ENCODE measurements around the gene VCL.

Gene VCL

GRCh38 chr10:74067373-74068352 lies 69.7 kb downstream of the VCL start:
- Histone ChIP-seq H3K4ac (ENCODE audit: low read depth, low read length) (no peak overlapping the region), H3K4me3 (ENCODE audit: low read length) (no peak overlapping the region), H2AK5ac (ENCODE audit: low read length) (no peak overlapping the region), H2BK15ac (replicated peaks; ENCODE audit: low read depth) (no peak overlapping the region), H2BK120ac (ENCODE audit: low read depth, low read length) (no peak overlapping the region), H3K9ac (ENCODE audit: low read length) (no peak overlapping the region), H4K5ac (ENCODE audit: low read length) (no peak overlapping the region), H2BK5ac (ENCODE audit: low read length) (no peak overlapping the region), H4K8ac (ENCODE audit: low read depth, low read length) (no peak overlapping the region), H3K27me3 (ENCODE audit: insufficient read depth, low read length, poor library complexity) (no peaks in the 10 kb centered on the region), H3K79me2 (ENCODE audit: control insufficient read depth, insufficient read depth, low read length) (peaks cover 18% of the 10 kb centered on the region), H3K36me3 (ENCODE audit: control insufficient read depth, insufficient read depth, low read length) (peaks cover 2% of the 10 kb centered on the region), H3K23ac (ENCODE audit: low read length) (no peak overlapping the region), H3K79me1 (ENCODE audit: low read length) (peaks cover 13% of the 10 kb centered on the region), H3K4me2 (ENCODE audit: low read length) (no peak overlapping the region), H3K27ac (ENCODE audit: low read depth, low read length) (no peak overlapping the region), H3K4me1 (ENCODE audit: control insufficient read depth, low read depth, low read length) (peaks cover 5% of the 10 kb centered on the region), H3K18ac (ENCODE audit: low read length) (no peak overlapping the region), H3K56ac (ENCODE audit: low read length) (no peak overlapping the region)
- no CpG with 5 or more reads among the region's 4 CpGs for WGBS (ENCODE audit: extremely low coverage, insufficient coverage, low lambda C conversion rate)
- DNase-seq = no peak

GRCh38 chr10:74071157-74071556 lies 73.2 kb downstream of the VCL start:
- no peak overlapping the region for H3K4ac ChIP-seq (ENCODE audit: low read depth, low read length)
- H3K56ac ChIP-seq (ENCODE audit: low read length) = no peak overlapping the region
- H3K4me3 ChIP-seq (ENCODE audit: low read length) = no peak overlapping the region
- H3K36me3 ChIP-seq (ENCODE audit: control insufficient read depth, insufficient read depth, low read length) = peaks cover 3% of the 10 kb centered on the region
- H3K4me2 ChIP-seq (ENCODE audit: low read length) = no peak overlapping the region
- H3K79me2 ChIP-seq (ENCODE audit: control insufficient read depth, insufficient read depth, low read length) = peaks cover 12% of the 10 kb centered on the region
- DNase-seq = peak; percentile 79
- no peak overlapping the region for H4K8ac ChIP-seq (ENCODE audit: low read depth, low read length)
- H3K18ac ChIP-seq (ENCODE audit: low read length) = no peak overlapping the region
- no peak overlapping the region for H3K23ac ChIP-seq (ENCODE audit: low read length)
- H2BK120ac ChIP-seq (ENCODE audit: low read depth, low read length) = no peak overlapping the region
- no peak overlapping the region for H2BK5ac ChIP-seq (ENCODE audit: low read length)
- no peak overlapping the region for H3K27ac ChIP-seq (ENCODE audit: low read depth, low read length)
- no peak overlapping the region for H3K9ac ChIP-seq (ENCODE audit: low read length)
- H3K27me3 ChIP-seq (ENCODE audit: insufficient read depth, low read length, poor library complexity) = no peaks in the 10 kb centered on the region
- H2AK5ac ChIP-seq (ENCODE audit: low read length) = no peak overlapping the region
- peaks cover 8% of the 10 kb centered on the region for H3K79me1 ChIP-seq (ENCODE audit: low read length)
- H2BK15ac ChIP-seq (replicated peaks; ENCODE audit: low read depth) = no peak overlapping the region
- no peak overlapping the region for H4K5ac ChIP-seq (ENCODE audit: low read length)
- peaks cover 5% of the 10 kb centered on the region for H3K4me1 ChIP-seq (ENCODE audit: control insufficient read depth, low read depth, low read length)

- H2BK15ac ChIP-seq (replicated peaks; ENCODE audit: low read depth) = no peak overlapping the region
- H3K56ac ChIP-seq (ENCODE audit: low read length) = no peak overlapping the region
- H3K4ac ChIP-seq (ENCODE audit: low read depth, low read length) = no peak overlapping the region
- H2BK120ac ChIP-seq (ENCODE audit: low read depth, low read length) = no peak overlapping the region
- H2BK5ac ChIP-seq (ENCODE audit: low read length) = no peak overlapping the region
- no peaks in the 10 kb centered on the region for H3K27me3 ChIP-seq (ENCODE audit: insufficient read depth, low read length, poor library complexity)
- WGBS (ENCODE audit: extremely low coverage, insufficient coverage, low lambda C conversion rate) = no CpG with 5 or more reads among the region's 6 CpGs
- H3K4me1 ChIP-seq (ENCODE audit: control insufficient read depth, low read depth, low read length) = peaks cover 5% of the 10 kb centered on the region
- H4K8ac ChIP-seq (ENCODE audit: low read depth, low read length) = no peak overlapping the region
- H3K4me2 ChIP-seq (ENCODE audit: low read length) = no peak overlapping the region
- H3K9ac ChIP-seq (ENCODE audit: low read length) = no peak overlapping the region
- no peak overlapping the region for H3K23ac ChIP-seq (ENCODE audit: low read length)
- H3K79me1 ChIP-seq (ENCODE audit: low read length) = peaks cover 8% of the 10 kb centered on the region
- H3K18ac ChIP-seq (ENCODE audit: low read length) = no peak overlapping the region
- no peak for DNase-seq
- peaks cover 15% of the 10 kb centered on the region for H3K79me2 ChIP-seq (ENCODE audit: control insufficient read depth, insufficient read depth, low read length)
- no peak overlapping the region for H3K27ac ChIP-seq (ENCODE audit: low read depth, low read length)
- no peak overlapping the region for H3K4me3 ChIP-seq (ENCODE audit: low read length)
- no peak overlapping the region for H4K5ac ChIP-seq (ENCODE audit: low read length)
- H2AK5ac ChIP-seq (ENCODE audit: low read length) = no peak overlapping the region
- peaks cover 3% of the 10 kb centered on the region for H3K36me3 ChIP-seq (ENCODE audit: control insufficient read depth, insufficient read depth, low read length)
Observed at GRCh38 chr10:74072503-74072902, 74.6 kb downstream of the VCL start.

GRCh38 chr10:74075906-74076305 lies 78.0 kb downstream of the VCL start:
- Histone ChIP-seq H3K4me2 (ENCODE audit: low read length) (no peak overlapping the region), H3K27ac (ENCODE audit: low read depth, low read length) (no peak overlapping the region), H2BK15ac (replicated peaks; ENCODE audit: low read depth) (no peak overlapping the region), H3K56ac (ENCODE audit: low read length) (no peak overlapping the region), H3K79me1 (ENCODE audit: low read length) (peaks cover 3% of the 10 kb centered on the region), H3K27me3 (ENCODE audit: insufficient read depth, low read length, poor library complexity) (no peaks in the 10 kb centered on the region), H2BK5ac (ENCODE audit: low read length) (no peak overlapping the region), H3K79me2 (ENCODE audit: control insufficient read depth, insufficient read depth, low read length) (peaks cover 10% of the 10 kb centered on the region), H3K18ac (ENCODE audit: low read length) (no peak overlapping the region), H3K4me3 (ENCODE audit: low read length) (no peak overlapping the region), H3K23ac (ENCODE audit: low read length) (no peak overlapping the region), H4K5ac (ENCODE audit: low read length) (no peak overlapping the region), H3K4me1 (ENCODE audit: control insufficient read depth, low read depth, low read length) (peaks cover 3% of the 10 kb centered on the region), H2AK5ac (ENCODE audit: low read length) (no peak overlapping the region), H3K4ac (ENCODE audit: low read depth, low read length) (no peak overlapping the region), H4K8ac (ENCODE audit: low read depth, low read length) (no peak overlapping the region), H3K9ac (ENCODE audit: low read length) (no peak overlapping the region), H3K36me3 (ENCODE audit: control insufficient read depth, insufficient read depth, low read length) (peaks cover 1% of the 10 kb centered on the region), H2BK120ac (ENCODE audit: low read depth, low read length) (no peak overlapping the region)
- WGBS (ENCODE audit: extremely low coverage, insufficient coverage, low lambda C conversion rate) = no CpG with 5 or more reads among the region's 5 CpGs
- DNase-seq = no peak

GRCh38 chr10:74076961-74077360 lies 79.0 kb downstream of the VCL start:
- Histone ChIP-seq H2AK5ac (ENCODE audit: low read length) (no peak overlapping the region), H3K4me2 (ENCODE audit: low read length) (no peak overlapping the region)
- WGBS (ENCODE audit: extremely low coverage, insufficient coverage, low lambda C conversion rate) = no CpG with 5 or more reads among the region's 2 CpGs

More at GRCh38 chr10:74076961-74077360, 79.0 kb downstream of the VCL start:
- Histone ChIP-seq H3K27me3 (ENCODE audit: insufficient read depth, low read length, poor library complexity) (no peaks in the 10 kb centered on the region), H3K4me1 (ENCODE audit: control insufficient read depth, low read depth, low read length) (peaks cover 3% of the 10 kb centered on the region), H3K27ac (ENCODE audit: low read depth, low read length) (no peak overlapping the region), H2BK120ac (ENCODE audit: low read depth, low read length) (no peak overlapping the region), H3K56ac (ENCODE audit: low read length) (no peak overlapping the region), H3K23ac (ENCODE audit: low read length) (no peak overlapping the region), H3K79me2 (ENCODE audit: control insufficient read depth, insufficient read depth, low read length) (peaks cover 8% of the 10 kb centered on the region), H3K4ac (ENCODE audit: low read depth, low read length) (no peak overlapping the region), H3K9ac (ENCODE audit: low read length) (no peak overlapping the region), H4K5ac (ENCODE audit: low read length) (no peak overlapping the region), H3K18ac (ENCODE audit: low read length) (no peak overlapping the region), H4K8ac (ENCODE audit: low read depth, low read length) (no peak overlapping the region), H3K36me3 (ENCODE audit: control insufficient read depth, insufficient read depth, low read length) (peaks cover 1% of the 10 kb centered on the region), H3K79me1 (ENCODE audit: low read length) (no peaks in the 10 kb centered on the region), H2BK15ac (replicated peaks; ENCODE audit: low read depth) (no peak overlapping the region), H2BK5ac (ENCODE audit: low read length) (no peak overlapping the region), H3K4me3 (ENCODE audit: low read length) (no peak overlapping the region)
- DNase-seq = no peak

Measured in mesendoderm (in vitro differentiated cells).